Measurements from ENCODE around the gene NDUFB8. TPM values are rescaled to one million over a fixed set of nuclear protein-coding genes. Genes with fewer than 3 reads are reported as not detected.

NDUFB8 gene
- total RNA-seq, 2 experiments from 2014 or later, result 209 to 288 TPM

- Histone ChIP-seq H4K20me1 (ENCODE audit: insufficient read depth, low read length) (no peaks in the 10 kb centered on the region), H3K4me2 (ENCODE audit: low read length) (no peak overlapping the region), H3K4me1 (ENCODE audit: insufficient read depth, low read length, poor library complexity, severe bottlenecking) (no peaks in the 10 kb centered on the region), H2AFZ (ENCODE audit: low read length) (no peak overlapping the region), H3K79me2 (ENCODE audit: insufficient read depth, low read depth, low read length) (no peaks in the 10 kb centered on the region), H3K9me3 (ENCODE audit: low read length) (no peaks in the 10 kb centered on the region), H3K36me3 (ENCODE audit: insufficient read depth, low read length) (peaks cover 4% of the 10 kb centered on the region; the same call in 1 of the 2 replicates), H3K27ac (ENCODE audit: low read depth, low read length, poor library complexity, severe bottlenecking) (no peak overlapping the region), H3K4me3 (ENCODE audit: low read depth, low read length, poor library complexity, severe bottlenecking) (no peak overlapping the region), H3K9me2 (ENCODE audit: insufficient read depth, low read length) (no peaks in the 10 kb centered on the region)
- no TSS peak for BruUV-seq (replicated peaks)
- POLR2A ChIA-PET, result no interaction called here
- TF ChIP-seq EZH2phosphoT487 (IDR thresholded peaks at IDR 0.05; ENCODE audit: borderline replicate concordance, low read depth, low read length) (no peak), CTCF (conservative IDR thresholded peaks at IDR 0.05; ENCODE audit: low read length) (no peak)
- intact Hi-C loops (cut with micrococcal nuclease; ENCODE audit: unreplicated experiment), result no loop called here
- DNase-seq (ENCODE audit: low spot score), result no peak
- CTCF ChIA-PET (ENCODE audit: unreplicated experiment), result no interaction called here
Observed at GRCh38 chr10:100490531-100490930, 39.1 kb downstream of the NDUFB8 start.

DNA sequence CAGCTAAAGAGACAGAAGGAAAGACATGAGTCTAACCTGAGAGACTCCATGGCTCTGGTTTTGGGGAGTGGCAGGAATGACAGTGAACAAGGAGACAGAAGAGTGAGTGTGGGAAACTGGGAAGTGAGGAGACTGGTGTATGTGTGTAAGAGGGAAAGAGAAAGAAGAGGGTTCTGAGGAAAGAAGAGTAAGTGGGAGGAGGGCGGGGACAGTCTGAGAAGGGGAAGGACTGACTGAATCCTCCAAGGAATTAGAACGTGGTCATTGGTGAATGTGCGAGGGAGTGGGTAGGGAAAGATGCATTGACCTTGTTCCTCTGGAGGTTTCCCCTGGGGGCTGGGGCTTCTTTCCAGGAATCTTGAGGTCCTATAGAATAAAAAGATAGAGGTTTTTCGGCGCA lies 40.3 kb downstream of the NDUFB8 start:
- POLR2A ChIA-PET, result no interaction called here
- Histone ChIP-seq H3K36me3 (ENCODE audit: insufficient read depth, low read length) (peaks cover 4% of the 10 kb centered on the region; the same call in 1 of the 2 replicates), H3K4me1 (ENCODE audit: insufficient read depth, low read length, poor library complexity, severe bottlenecking) (no peaks in the 10 kb centered on the region), H3K79me2 (ENCODE audit: insufficient read depth, low read depth, low read length) (no peaks in the 10 kb centered on the region), H2AFZ (ENCODE audit: low read length) (no peak overlapping the region), H3K9me2 (ENCODE audit: insufficient read depth, low read length) (no peaks in the 10 kb centered on the region), H3K9me3 (ENCODE audit: low read length) (no peaks in the 10 kb centered on the region), H4K20me1 (ENCODE audit: insufficient read depth, low read length) (no peaks in the 10 kb centered on the region), H3K27ac (ENCODE audit: low read depth, low read length, poor library complexity, severe bottlenecking) (no peak overlapping the region), H3K4me3 (ENCODE audit: low read depth, low read length, poor library complexity, severe bottlenecking) (no peak overlapping the region), H3K4me2 (ENCODE audit: low read length) (no peak overlapping the region)
- intact Hi-C loops (cut with micrococcal nuclease; ENCODE audit: unreplicated experiment), result no loop called here
- no peak for TF ChIP-seq EZH2phosphoT487 (IDR thresholded peaks at IDR 0.05; ENCODE audit: borderline replicate concordance, low read depth, low read length)
- TF ChIP-seq CTCF (conservative IDR thresholded peaks at IDR 0.05; ENCODE audit: low read length), result no peak
- BruUV-seq (replicated peaks), result no TSS peak
- CTCF ChIA-PET (ENCODE audit: unreplicated experiment), result no interaction called here
- DNase-seq (ENCODE audit: low spot score), result no peak

DNA sequence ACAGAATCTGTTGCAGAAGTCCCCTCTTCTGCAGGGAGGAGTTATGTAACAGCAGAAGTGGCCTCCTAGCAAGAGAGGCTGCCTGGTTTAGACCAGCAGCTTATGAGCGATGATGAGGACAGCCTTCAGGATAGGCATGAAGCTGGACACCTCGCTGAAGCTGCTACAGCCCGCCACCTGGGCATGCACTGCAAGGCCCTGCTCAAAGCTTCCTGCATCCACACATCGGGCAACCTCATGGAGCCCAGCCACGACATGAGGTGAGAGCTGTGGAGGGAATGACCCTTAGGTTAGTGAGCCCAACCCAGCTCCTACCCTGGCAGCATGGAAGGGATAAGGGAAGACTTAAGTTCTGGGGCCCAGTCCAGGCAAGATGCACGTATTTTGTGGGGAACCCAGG lies 42.1 kb downstream of the NDUFB8 start:
- no peak overlapping the region for H2AFZ ChIP-seq (ENCODE audit: low read length)
- no peak overlapping the region for H3K4me2 ChIP-seq (ENCODE audit: low read length)
- CTCF ChIA-PET (ENCODE audit: unreplicated experiment), result interaction anchor here (0.5 to 1.4 kb wide), 2 partner anchors 9 to 107 kb away, joined by 4 to 5 read pairs; no protein-coding TSS in a partner anchor
- intact Hi-C loops (cut with micrococcal nuclease; ENCODE audit: unreplicated experiment), result no loop called here
- H3K9me2 ChIP-seq (ENCODE audit: insufficient read depth, low read length), result no peaks in the 10 kb centered on the region
- BruUV-seq (replicated peaks), result no TSS peak
- H4K20me1 ChIP-seq (ENCODE audit: insufficient read depth, low read length), result no peaks in the 10 kb centered on the region
- H3K4me1 ChIP-seq (ENCODE audit: insufficient read depth, low read length, poor library complexity, severe bottlenecking), result peaks cover 3% of the 10 kb centered on the region
- no peaks in the 10 kb centered on the region for H3K9me3 ChIP-seq (ENCODE audit: low read length)
- no peak overlapping the region for H3K27ac ChIP-seq (ENCODE audit: low read depth, low read length, poor library complexity, severe bottlenecking)
- DNase-seq (ENCODE audit: low spot score), result no peak
- no peaks in the 10 kb centered on the region for H3K79me2 ChIP-seq (ENCODE audit: insufficient read depth, low read depth, low read length)
- no peak overlapping the region for H3K4me3 ChIP-seq (ENCODE audit: low read depth, low read length, poor library complexity, severe bottlenecking)
- TF ChIP-seq CTCF (conservative IDR thresholded peaks at IDR 0.05; ENCODE audit: low read length), result no peak
- H3K36me3 ChIP-seq (ENCODE audit: insufficient read depth, low read length), result peaks cover 4% of the 10 kb centered on the region; the same call in 1 of the 2 replicates
- POLR2A ChIA-PET, result interaction anchor here (0.7 kb wide), 1 partner anchor 62 kb away, joined by 4 read pairs; no protein-coding TSS in a partner anchor

All from OCI-LY7 (cell line).